GM18505 (cell line): ENCODE results near the gene N4BP3.

Experiments
- ATAC-seq: cut with Tn5 transposase; IDR thresholded peaks from one replicate; pipeline ENCODE4 v1.9.1; 2021; ENCODE audit not compliant: unreplicated experiment
- POLR2A ChIP-seq: IDR thresholded peaks from 4 replicates; pipeline ENCODE4 v1.6.1; 2011; ENCODE audit warnings: borderline replicate concordance; ENCODE audit not compliant: insufficient read depth, insufficient read length; ENCODE audit errors: extremely low read depth

The N4BP3 gene

DNA sequence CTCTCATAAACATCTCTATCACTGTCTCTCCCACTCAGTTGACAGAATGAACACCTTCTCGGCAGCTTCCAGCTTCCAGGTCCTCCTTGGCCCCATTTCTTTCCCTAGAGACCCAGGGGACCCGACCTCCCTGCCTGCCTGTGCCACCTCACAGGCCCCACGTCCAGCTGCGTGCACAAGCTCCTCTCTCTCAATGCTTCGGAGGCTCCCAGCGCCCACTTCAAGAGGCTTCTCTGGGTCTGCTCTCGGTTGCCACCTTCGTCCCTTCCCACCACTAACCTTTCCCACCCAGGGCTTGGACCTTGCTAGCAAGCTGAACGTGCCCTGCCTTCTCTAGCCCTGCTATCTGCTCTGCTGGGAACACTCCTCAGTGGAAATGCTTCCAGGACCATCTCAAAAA is 2.8 kb upstream of the N4BP3 start:
- no peak for TF ChIP-seq POLR2A
- no peak for ATAC-seq

DNA sequence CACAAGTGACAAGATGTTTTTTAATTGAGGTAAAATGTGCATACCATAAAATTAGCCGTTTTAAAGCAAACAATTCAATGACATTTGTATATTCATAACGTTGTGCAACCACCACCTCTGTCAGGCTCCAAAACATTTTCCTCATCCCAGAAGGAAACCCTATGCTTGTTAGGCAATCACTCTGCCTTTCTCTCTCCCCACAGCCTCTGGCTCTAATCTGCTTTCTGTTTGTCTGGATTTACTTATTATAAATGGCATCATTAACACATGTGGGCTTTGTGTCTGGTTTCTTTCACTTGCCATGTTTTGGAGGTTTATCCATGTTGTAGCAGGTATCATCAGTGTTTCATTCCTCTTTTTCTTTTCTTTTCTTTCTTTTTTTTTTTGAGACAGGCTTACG is 1.4 kb upstream of the N4BP3 start:
- no peak for ATAC-seq
- no peak for TF ChIP-seq POLR2A

DNA sequence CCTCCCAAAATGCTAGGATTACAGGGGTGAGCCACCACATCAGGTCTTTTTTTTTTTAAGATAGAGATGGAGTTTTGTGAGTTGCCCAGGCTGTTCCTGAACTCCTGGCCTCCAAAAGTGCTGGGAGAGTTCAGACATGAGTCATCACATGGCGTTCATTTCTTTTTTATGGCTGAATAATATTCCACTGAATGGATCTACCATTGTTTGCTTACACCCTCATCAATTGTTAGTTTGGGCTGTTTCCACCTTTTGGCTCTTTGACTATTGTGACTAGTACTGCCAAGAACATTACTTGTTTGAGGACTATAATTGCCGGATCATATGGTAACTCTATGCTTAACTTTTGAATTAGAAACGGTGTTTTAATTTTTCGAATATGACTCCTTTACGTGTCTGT is 787 bp upstream of the N4BP3 start:
- ATAC-seq, result no peak
- no peak for TF ChIP-seq POLR2A

DNA sequence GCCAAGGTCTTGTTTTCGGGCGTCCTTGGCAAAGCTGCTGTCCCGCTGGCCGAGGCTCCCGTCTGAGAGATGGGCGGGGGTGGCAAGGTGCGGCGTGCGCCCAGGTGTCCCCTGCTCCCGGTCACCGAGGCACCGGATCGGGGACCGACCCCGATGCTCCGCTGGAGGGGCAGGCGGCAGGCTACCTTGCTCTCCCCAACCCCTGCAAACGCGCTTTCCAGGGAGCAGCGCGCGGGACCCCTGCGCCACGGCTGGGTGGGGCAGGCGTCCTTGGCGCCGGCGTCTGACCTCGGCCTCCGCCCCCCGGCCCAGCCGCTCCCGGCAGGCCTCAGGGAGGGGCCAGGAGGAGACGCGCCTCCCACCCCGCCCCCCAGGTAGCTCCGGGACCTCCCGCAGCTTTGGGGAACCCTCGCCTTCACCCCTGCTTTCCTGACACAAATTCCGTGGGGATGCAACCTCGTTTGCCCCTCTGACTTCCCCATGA is 551 bp downstream of the N4BP3 start:
- TF ChIP-seq POLR2A, result no peak
- no peak for ATAC-seq

DNA sequence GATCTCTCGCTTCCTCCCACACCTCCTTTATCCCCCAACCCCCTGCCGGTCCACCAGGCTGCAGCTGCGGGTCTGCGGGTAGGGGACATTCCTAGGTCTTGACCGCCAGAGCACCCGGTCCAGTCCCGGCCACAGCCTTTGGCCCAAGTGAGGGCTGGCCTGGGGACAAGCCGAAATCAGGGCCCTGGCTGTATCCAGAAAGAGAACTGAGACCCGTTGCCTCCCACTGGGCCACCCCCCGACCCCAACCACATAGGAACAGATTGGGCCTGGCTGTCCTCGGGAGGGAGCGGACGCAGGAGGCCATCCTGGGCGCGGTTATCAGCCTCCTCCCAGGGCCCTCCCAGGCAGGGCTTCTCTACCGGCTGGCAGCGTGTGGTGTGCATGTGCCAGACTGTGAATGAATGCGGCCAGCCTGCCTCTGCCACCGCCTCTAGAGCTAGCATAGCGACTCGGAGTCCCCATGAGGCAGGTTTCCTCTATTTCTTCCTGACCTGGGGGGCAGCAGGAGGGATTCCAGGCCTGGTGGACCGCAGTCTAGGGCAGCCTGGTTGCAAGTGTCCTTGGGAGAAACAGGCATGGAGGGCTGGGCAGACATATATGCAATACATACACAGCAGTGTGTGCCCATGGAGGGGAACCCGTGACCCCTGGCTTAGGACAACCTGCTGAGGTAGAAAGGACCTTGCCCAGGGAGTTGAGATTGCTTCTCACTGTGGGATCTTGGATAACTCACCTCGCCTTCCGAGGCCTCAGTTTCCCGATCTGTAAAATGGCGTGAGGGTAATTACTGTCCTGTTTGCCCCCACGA is 1.2 kb downstream of the N4BP3 start:
- no peak for ATAC-seq
- TF ChIP-seq POLR2A, result peak; percentile 28

DNA sequence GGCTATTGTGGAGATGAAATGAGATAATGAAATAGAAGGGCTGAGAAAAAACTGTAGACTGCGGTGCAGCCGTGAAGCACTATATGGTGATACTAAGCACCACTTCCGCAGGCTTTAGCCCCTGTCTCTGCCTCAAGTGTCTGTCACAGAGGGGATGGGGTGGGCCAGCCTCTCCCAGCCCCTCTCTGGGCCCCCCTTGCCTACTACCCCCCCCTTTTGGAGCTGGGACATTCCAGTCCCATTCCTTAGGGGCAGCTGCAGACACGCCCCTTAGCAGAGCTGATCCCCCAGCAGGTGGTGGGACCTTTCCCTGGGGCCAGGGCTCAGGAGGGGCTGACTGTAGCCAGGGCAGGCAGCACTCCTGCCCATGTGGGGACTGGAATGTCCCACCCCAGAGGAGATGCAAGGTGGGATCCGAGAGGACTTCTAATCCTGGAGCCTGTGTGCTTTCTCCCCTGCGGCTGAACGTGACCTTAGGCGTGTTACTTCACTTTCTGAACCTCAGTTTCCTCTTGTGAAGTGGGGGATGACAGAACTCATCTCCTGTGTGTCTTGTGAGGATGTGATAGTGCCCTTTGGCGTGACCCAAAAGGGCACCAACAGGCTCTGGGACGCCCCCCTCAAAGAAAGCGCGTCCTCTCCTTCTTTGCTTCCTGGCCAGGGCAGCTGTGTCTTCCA is 1.9 kb downstream of the N4BP3 start:
- ATAC-seq, result no peak
- TF ChIP-seq POLR2A, result peak; percentile 15

DNA sequence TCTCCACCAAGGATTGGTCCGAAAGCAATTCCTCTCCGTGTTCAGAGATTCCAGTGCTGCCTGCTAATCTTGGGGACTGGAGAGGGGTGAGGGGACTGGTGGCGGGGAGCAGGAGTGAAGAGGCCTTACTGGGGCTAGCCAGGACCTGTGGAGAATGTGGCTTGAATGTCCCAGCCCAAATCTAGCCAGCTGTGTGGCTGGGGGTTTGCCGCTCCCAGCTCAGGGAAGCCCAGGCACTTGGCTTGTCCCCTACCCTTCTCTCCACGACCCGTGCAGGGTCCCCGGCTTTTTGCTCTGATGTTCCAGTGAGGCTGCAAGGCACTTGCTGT is 2.4 kb downstream of the N4BP3 start:
- no peak for ATAC-seq

DNA sequence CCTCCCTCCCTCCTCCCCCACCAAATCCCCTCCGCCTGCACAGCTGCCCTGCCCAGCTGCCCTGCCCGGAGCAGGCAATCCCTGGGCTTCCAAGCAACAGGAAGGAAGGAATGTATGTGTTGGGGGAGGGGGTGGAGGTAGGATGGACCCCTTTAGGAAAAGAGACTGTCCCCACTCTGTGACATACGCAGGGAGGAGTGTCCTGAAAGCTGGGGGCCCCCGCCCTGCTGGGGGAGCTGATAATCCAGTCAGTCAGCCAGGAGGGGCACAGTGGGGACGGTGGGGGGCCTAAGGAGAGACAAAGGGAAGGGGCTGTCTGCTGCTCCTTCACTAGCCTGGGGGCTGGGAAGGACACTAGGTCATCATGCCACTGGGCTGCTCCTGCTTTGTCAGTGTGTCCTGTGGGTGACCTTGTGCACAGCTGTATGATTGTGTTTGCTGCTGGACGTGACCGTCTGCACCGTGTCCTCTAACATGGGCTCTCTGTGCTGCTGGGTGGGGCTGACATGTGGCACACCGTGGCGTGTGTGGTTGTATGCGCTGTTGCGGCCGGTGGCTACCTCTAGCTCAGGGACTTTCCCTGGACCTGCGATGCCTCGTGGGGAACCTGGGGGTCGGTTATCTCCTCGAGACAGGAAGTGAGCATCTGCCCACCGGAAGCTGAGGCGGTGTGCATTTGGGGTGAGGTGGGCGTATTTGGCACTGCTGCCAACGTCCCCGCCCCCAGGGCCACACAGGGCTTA is 3.0 kb downstream of the N4BP3 start:
- peak; percentile 26 for ATAC-seq
- peak; percentile 53 for TF ChIP-seq POLR2A

More for the DNA sequence above, 2.4 kb downstream of the N4BP3 start:
- no peak for TF ChIP-seq POLR2A

DNA sequence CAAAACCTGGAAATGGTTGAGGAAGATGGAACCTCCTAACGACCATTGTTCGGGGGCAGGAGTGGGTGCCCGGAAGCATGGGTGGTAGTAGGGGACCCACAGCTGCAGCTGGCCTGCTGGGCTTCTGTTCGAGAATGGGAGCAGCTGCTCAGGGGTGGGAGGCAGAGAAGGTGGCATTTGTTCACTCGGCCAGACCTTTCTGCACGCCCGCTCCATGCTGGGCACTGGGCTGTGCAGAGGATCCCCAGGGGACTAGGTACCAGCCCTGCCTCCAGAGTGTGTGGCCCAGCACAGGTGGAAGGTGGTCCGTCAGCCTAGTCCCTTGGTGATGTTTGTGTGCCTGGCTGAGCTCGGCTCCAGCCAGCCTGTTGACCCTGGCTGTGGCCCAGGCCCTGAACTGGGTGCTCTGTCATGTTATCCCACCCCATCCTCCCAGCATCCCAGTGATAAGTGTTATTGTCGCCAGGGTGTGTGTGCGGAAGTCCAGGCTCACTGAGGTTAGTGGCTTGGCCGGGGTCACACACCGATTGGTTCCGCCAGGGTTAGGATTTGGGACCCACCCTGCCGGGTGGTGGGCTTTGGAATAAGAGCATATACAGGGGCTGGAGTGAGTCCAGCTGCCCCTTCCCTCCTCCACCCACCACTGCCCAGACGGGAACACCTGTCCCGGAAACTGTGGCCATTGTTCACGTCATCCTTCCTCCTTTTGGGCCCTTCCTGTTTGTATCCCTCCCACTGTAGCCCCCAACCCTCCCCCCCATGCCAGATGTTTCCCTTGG is 4.8 kb downstream of the N4BP3 start:
- peak; percentile 26 for TF ChIP-seq POLR2A
- no peak for ATAC-seq

DNA sequence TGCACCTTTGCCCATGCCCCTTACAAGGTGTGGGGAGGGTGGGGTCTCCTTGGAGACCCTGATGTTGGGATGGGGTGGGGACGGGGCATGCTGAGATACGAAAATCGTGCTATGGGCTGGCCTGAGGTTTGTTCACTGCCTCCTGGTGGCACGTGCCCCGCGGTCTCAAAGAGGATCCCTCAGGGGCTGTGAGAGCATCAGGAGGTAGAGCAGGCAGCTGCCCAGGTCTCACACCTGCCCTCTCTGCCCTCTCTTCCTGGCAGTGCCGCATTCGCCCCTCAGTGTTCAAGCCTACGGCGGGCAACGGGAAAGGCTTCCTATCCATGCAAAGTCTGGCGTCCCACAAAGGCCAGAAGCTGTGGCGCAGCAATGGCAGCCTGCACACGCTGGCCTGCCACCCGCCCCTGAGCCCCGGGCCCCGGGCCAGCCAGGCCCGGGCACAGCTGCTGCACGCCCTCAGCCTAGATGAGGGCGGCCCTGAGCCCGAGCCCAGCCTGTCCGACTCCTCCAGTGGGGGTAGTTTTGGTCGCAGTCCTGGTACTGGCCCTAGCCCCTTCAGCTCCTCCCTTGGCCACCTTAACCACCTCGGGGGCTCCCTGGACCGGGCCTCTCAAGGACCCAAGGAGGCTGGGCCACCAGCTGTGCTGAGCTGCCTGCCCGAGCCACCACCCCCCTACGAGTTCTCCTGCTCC is 6.7 kb downstream of the N4BP3 start:
- ATAC-seq, result no peak
- TF ChIP-seq POLR2A, result no peak

DNA sequence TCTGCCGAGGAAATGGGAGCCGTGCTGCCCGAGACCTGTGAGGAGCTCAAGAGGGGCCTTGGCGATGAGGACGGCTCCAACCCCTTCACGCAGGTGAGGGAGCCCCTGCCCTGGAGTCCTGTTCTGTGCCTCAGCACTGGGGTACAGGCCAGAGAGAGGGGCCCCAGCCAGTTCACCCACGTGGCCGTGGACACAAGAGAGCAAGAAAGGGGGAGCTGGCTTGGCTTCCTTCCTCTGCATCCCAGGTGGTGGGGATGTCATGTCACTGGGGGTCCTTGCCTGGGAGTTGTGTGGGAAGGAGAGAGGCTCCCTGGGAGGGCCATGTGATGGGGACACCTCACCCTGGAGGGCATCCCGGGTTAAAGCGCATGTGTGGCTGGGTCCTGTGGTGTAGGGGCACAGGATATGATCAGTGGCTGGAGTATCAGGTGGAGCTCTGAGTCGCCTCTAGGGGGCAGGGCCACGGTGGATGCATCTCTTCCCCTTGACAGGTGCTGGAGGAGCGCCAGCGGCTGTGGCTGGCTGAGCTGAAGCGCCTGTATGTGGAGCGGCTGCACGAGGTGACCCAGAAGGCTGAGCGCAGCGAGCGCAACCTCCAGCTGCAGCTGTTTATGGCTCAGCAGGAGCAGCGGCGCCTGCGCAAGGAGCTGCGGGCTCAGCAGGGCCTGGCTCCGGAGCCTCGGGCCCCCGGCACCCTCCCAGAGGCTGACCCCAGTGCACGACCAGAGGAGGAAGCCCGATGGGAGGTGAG is 7.5 kb downstream of the N4BP3 start:
- peak; percentile 69 for ATAC-seq
- TF ChIP-seq POLR2A, result no peak
